ENCODE data around the gene NDUFB7.
"Not testable (repeated sequence)": the region's sequence is repeated elsewhere in the genome, so short reads cannot be mapped to it uniquely, and the experiment has no call there.

NDUFB7 gene

GRCh38 chr19:14566712-14567077 is 5.2 kb downstream of the NDUFB7 start:
- H3K36me3 ChIP-seq, result peaks cover 11 to 64% (median 31%) of the 10 kb centered on the region in 11 experiments; a peak in 18 of 22 replicates
- no peak for TF ChIP-seq Cebpa-rat (IDR thresholded peaks at IDR 0.05)
- H3K9ac ChIP-seq, result peak overlapping the region in 10 of 11 experiments; percentile 4 to 79 (median 60); a peak in 17 of 22 replicates
- H3K27ac ChIP-seq, result peak overlapping the region in 8 of 11 experiments; percentile 51 to 78 (median 66); a peak in 17 of 22 replicates
- H3K4me1 ChIP-seq, result peaks cover 80 to 94% (median 90%) of the 10 kb centered on the region in 10 experiments
- peak overlapping the region in 7 of 10 experiments; percentile 12 to 37 (median 28); a peak in 7 of 20 replicates for H3K4me3 ChIP-seq
- no peaks in the 10 kb centered on the region for H3K9me3 ChIP-seq (replicated peaks in 1 of 11)
- peaks cover 28 to 74% (median 51%) of the 10 kb centered on the region in 11 experiments; a peak in 19 of 22 replicates for H4K20me1 ChIP-seq
- peak overlapping the region; percentile 53 to 91 (median 83) for H3K4me2 ChIP-seq
- H3K27me3 ChIP-seq, result no peaks in the 10 kb centered on the region

- Histone ChIP-seq H3K9ac (peak overlapping the region in 9 of 11 experiments; percentile 46 to 79 (median 70); a peak in 17 of 22 replicates), H3K4me3 (peak overlapping the region in 8 of 10 experiments; percentile 41 to 64 (median 46); a peak in 15 of 20 replicates), H3K4me2 (peak overlapping the region; percentile 79 to 98 (median 96)), H3K36me3 (peaks cover 11 to 64% (median 31%) of the 10 kb centered on the region in 11 experiments; a peak in 18 of 22 replicates), H3K9me3 (replicated peaks in 1 of 11) (no peaks in the 10 kb centered on the region), H3K27ac (peak overlapping the region in 10 of 11 experiments; percentile 5 to 88 (median 72); a peak in 18 of 22 replicates), H4K20me1 (peaks cover 28 to 81% (median 57%) of the 10 kb centered on the region in 11 experiments; a peak in 19 of 22 replicates), H3K4me1 (peaks cover 83 to 96% (median 93%) of the 10 kb centered on the region in 10 experiments), H3K27me3 (no peaks in the 10 kb centered on the region)
- TF ChIP-seq Cebpa-rat (IDR thresholded peaks at IDR 0.05), result no peak
Measured at GRCh38 chr19:14565765-14566711, 5.8 kb downstream of the NDUFB7 start.

GRCh38 chr19:14565298-14565679 is 6.6 kb downstream of the NDUFB7 start:
- H4K20me1 ChIP-seq, result peaks cover 28 to 82% (median 58%) of the 10 kb centered on the region in 11 experiments; a peak in 19 of 22 replicates
- peaks cover 83 to 96% (median 93%) of the 10 kb centered on the region in 10 experiments for H3K4me1 ChIP-seq

GRCh38 chr19:14564652-14565297 is 7.1 kb downstream of the NDUFB7 start:
- H4K20me1 ChIP-seq, result peaks cover 28 to 87% (median 62%) of the 10 kb centered on the region in 11 experiments; a peak in 19 of 22 replicates
- H3K27me3 ChIP-seq; H3K9me3 ChIP-seq (replicated peaks in 1 of 11): not testable (repeated sequence)
- H3K9ac ChIP-seq, result peak overlapping the region in 10 of 11 experiments; percentile 15 to 79 (median 69); a peak in 16 of 22 replicates
- peak overlapping the region; percentile 79 to 98 (median 96) for H3K4me2 ChIP-seq
- H3K27ac ChIP-seq, result peak overlapping the region in 9 of 11 experiments; percentile 22 to 88 (median 73); a peak in 16 of 22 replicates
- H3K4me3 ChIP-seq, result peak overlapping the region in 8 of 10 experiments; percentile 29 to 64 (median 43); a peak in 11 of 20 replicates
- H3K4me1 ChIP-seq, result peaks cover 83 to 96% (median 94%) of the 10 kb centered on the region in 10 experiments
- H3K36me3 ChIP-seq, result peaks cover 11 to 53% (median 30%) of the 10 kb centered on the region in 11 experiments; a peak in 18 of 22 replicates

More at GRCh38 chr19:14565298-14565679, 6.6 kb downstream of the NDUFB7 start:
- H3K9ac ChIP-seq, result peak overlapping the region in 10 of 11 experiments; percentile 15 to 79 (median 69); a peak in 16 of 22 replicates
- TF ChIP-seq Cebpa-rat (IDR thresholded peaks at IDR 0.05), result no peak
- peaks cover 11 to 58% (median 30%) of the 10 kb centered on the region in 11 experiments; a peak in 18 of 22 replicates for H3K36me3 ChIP-seq
- H3K4me2 ChIP-seq, result peak overlapping the region; percentile 79 to 98 (median 96)
- peak overlapping the region in 9 of 11 experiments; percentile 22 to 88 (median 73); a peak in 17 of 22 replicates for H3K27ac ChIP-seq
- H3K27me3 ChIP-seq, result no peaks in the 10 kb centered on the region
- no peaks in the 10 kb centered on the region for H3K9me3 ChIP-seq (replicated peaks in 1 of 11)
- H3K4me3 ChIP-seq, result peak overlapping the region in 8 of 10 experiments; percentile 29 to 64 (median 43); a peak in 11 of 20 replicates

GRCh38 chr19:14563989-14564651 is 7.7 kb downstream of the NDUFB7 start:
- peak overlapping the region in 9 of 11 experiments; percentile 74 to 87 (median 82); a peak in 17 of 22 replicates for H3K27ac ChIP-seq
- H4K20me1 ChIP-seq, result peaks cover 28 to 87% (median 67%) of the 10 kb centered on the region in 11 experiments; a peak in 19 of 22 replicates
- H3K4me2 ChIP-seq, result peak overlapping the region; percentile 95 to 100 (median 98)
- H3K9ac ChIP-seq, result peak overlapping the region in 8 of 11 experiments; percentile 68 to 81 (median 79); a peak in 12 of 22 replicates
- peak overlapping the region in 2 of 10 experiments; percentile 19 to 45; a peak in 3 of 20 replicates for H3K4me3 ChIP-seq
- no peak; a peak in 1 of 22 replicates for TF ChIP-seq Cebpa-rat (IDR thresholded peaks at IDR 0.05)
- H3K4me1 ChIP-seq, result peaks cover 89 to 96% (median 95%) of the 10 kb centered on the region in 10 experiments
- no peaks in the 10 kb centered on the region for H3K27me3 ChIP-seq
- H3K9me3 ChIP-seq (replicated peaks in 1 of 11), result no peaks in the 10 kb centered on the region
- peaks cover 11 to 46% (median 28%) of the 10 kb centered on the region in 11 experiments; a peak in 18 of 22 replicates for H3K36me3 ChIP-seq

- H4K20me1 ChIP-seq, result peaks cover 24 to 87% (median 68%) of the 10 kb centered on the region in 11 experiments; a peak in 19 of 22 replicates
- no peaks in the 10 kb centered on the region for H3K27me3 ChIP-seq
- peak overlapping the region in 3 of 10 experiments; percentile 14 to 45 (median 19); a peak in 3 of 20 replicates for H3K4me3 ChIP-seq
- peak overlapping the region; percentile 95 to 100 (median 97) for H3K4me2 ChIP-seq
- peak overlapping the region in 9 of 11 experiments; percentile 74 to 87 (median 82); a peak in 18 of 22 replicates for H3K27ac ChIP-seq
- no peaks in the 10 kb centered on the region for H3K9me3 ChIP-seq (replicated peaks in 1 of 11)
- no peak for TF ChIP-seq Cebpa-rat (IDR thresholded peaks at IDR 0.05)
- peaks cover 92 to 96% (median 95%) of the 10 kb centered on the region in 10 experiments for H3K4me1 ChIP-seq
- peaks cover 11 to 41% (median 25%) of the 10 kb centered on the region in 11 experiments; a peak in 18 of 22 replicates for H3K36me3 ChIP-seq
- peak overlapping the region in 10 of 11 experiments; percentile 68 to 81 (median 78); a peak in 17 of 22 replicates for H3K9ac ChIP-seq
Measured at GRCh38 chr19:14563590-14563926, 8.3 kb downstream of the NDUFB7 start.

- Histone ChIP-seq H3K36me3 (peaks cover 11 to 37% (median 21%) of the 10 kb centered on the region in 11 experiments; a peak in 16 of 22 replicates), H3K4me2 (peak overlapping the region; percentile 95 to 100 (median 97)), H4K20me1 (peaks cover 24 to 87% (median 68%) of the 10 kb centered on the region in 11 experiments; a peak in 19 of 22 replicates), H3K9me3 (replicated peaks in 1 of 11) (no peaks in the 10 kb centered on the region), H3K27ac (peak overlapping the region; percentile 62 to 87 (median 82); a peak in 21 of 22 replicates), H3K4me3 (peak overlapping the region; percentile 17 to 57 (median 44); a peak in 19 of 20 replicates), H3K27me3 (no peaks in the 10 kb centered on the region), H3K4me1 (peaks cover 92 to 96% (median 94%) of the 10 kb centered on the region in 10 experiments), H3K9ac (peak overlapping the region; percentile 68 to 81 (median 78))
- TF ChIP-seq Cebpa-rat (IDR thresholded peaks at IDR 0.05), result no peak
Measured at GRCh38 chr19:14562660-14563589, 8.9 kb downstream of the NDUFB7 start.

Data from BLaER1 treated with 17β-estradiol and CSF1 and Interleukin-3, amounts not matched to agents 10 nM and 100 nM (cell line).